Middle frontal gyrus (tissue), 1 donor: ENCODE measurements around the gene TGM3.

ENCODE experiments used
- DNase-seq: peaks from one replicate; pipeline ENCODE4 v3.0.0-alpha.2; 2015; ENCODE audit warnings: low spot score; ENCODE audit errors: extremely low spot score

Gene TGM3

GRCh38 chr20:2378893-2379292, 83.1 kb downstream of the TGM3 start:
- DNase-seq = no peak

GRCh38 chr20:2379511-2380229, 83.9 kb downstream of the TGM3 start:
- no peak for DNase-seq

DNA sequence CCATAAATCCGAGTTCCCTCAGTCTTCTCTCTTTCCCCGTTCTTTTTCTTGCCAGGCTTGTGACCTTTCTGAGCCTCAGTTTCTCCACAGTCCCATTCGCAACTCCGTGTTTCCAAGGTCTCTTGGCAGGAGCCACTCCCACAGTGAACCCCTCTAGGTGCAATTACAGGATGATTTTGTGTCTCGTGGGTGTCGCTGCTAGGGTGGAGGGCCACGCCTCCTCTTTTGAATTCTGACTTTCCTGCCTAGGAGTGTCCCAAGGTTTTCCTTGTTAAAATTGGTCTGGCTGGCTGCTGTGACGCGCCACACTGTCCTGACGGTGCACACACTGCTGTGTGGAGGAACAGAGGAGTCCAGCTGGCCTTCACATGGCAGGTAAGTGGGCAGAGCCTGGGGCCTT, 84.8 kb downstream of the TGM3 start, which contains the start of gene TGM6:
TSS of gene TGM6 (plus strand) at position 301 of the 400 bp plus-strand sequence. CDS start at position 369, 68 bp downstream.
- DNase-seq = no peak

DNA sequence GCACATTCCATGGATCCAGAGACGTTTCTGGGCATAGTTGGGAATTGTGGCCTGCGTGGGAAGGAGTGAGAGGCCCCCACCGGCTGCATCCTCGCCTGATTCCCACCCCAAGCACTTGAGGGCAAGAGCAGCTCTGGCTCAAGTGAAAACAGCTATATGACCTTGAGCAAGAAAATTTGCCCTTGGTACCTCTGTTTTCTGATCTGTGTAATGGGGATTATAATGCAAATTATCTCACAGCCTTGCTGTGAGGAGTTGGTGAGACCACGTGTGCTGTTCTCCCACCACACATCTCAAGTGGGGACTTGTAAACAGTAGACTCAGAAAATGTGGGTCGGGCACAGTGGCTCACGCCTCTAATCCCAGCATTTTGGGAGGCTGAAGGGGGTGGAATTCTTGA, 85.5 kb downstream of the TGM3 start:
- no peak for DNase-seq

- DNase-seq = no peak
Observed at GRCh38 chr20:2382833-2383232, 87.0 kb downstream of the TGM3 start.

DNA sequence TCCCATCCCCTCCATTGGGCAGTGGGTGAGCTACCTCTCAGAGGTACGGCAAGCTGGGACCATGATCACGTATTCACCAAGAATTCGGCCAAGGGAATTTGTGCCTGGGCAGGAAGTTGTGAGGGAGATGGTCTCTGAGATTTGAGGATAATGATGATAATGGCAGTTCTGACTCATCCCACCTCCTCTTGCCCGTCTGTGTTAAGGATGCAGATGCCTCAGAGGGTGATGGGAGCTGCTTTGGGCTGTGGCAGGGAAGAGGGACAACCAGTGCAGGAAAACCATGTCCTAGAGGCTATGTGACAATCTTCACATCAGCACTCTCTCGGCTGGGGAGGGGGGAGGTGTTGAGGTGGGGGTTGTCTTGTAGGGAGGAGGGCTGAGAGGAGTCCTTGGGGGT, 89.2 kb downstream of the TGM3 start:
- no peak for DNase-seq

DNA sequence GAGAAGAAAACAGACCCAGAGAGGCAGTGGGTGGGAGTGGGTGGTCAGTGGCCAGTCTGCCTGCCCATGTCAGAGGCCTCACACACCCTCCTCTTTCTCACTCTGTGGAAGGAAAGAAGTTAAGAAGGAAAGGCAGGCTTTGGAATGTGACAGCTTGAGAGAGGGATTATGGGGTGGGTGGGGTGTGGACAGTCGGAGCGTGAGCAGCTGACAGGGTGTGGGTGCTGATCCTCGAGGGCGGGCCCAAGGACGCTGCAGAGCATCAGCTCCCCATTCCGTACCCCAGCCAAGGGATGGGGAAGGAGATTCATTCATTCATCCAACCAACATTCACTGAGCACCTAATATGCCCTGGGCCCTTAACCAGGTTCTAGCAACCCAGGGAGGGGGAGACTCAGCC, 89.7 kb downstream of the TGM3 start:
- no peak for DNase-seq

- DNase-seq = no peak
Observed at GRCh38 chr20:2386516-2387179, 90.8 kb downstream of the TGM3 start.

- no peak for DNase-seq
Observed at GRCh38 chr20:2387180-2387577, 91.4 kb downstream of the TGM3 start.

DNA sequence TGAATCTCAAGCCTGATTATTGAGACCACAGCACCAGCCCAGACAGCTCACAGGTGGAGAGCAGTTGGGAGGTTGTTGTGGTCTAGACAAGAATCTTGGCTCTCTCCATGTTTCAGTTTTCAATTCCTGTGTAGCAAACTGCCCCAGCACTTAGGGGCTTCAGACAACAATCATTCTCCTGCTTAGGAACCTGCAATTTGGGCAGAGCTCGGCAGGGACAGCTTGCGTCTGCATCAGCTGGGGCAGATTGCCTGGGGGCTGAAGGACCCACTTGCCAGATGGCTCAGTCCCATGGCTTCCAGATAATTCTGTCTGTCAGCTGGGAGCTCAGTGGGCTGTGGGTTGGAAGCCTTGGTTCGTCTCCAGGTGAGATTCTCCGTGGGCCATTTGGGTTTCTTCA, 91.8 kb downstream of the TGM3 start:
- DNase-seq = no peak
